HepG2 (cell line): ENCODE measurements around the gene RUNDC1. TPM values are rescaled to one million over a fixed set of nuclear protein-coding genes. Genes with fewer than 3 reads are reported as not detected.
A peak's percentile ranks its signal among the peaks of the same experiment; 100 is the strongest.

Experiments
- CEBPG ChIP-seq: IDR thresholded peaks from 2 replicates; pipeline ENCODE4 v1.6.1; 2016
- GTF2F1 ChIP-seq: fragments of 150-350 bp; IDR thresholded peaks from 2 replicates; pipeline ENCODE4 v1.6.1; 2014; ENCODE audit warnings: low read length
- KAT2B ChIP-seq: fragments of 150-350 bp; IDR thresholded peaks from 2 replicates; pipeline ENCODE4 v1.6.1; 2014; ENCODE audit warnings: low read depth, low read length, borderline replicate concordance
- MTF2 ChIP-seq: sonication (generic); formaldehyde crosslinking; IDR thresholded peaks from 2 replicates; pipeline ENCODE4 v1.5.0; 2020; ENCODE audit warnings: missing genetic modification reagents, borderline replicate concordance
- SIX4 ChIP-seq: sonication (generic); formaldehyde crosslinking; IDR thresholded peaks from 2 replicates; pipeline ENCODE4 v1.4.0; 2020; ENCODE audit warnings: missing genetic modification reagents
- U2AF1 ChIP-seq: fragments of 200-400 bp; formaldehyde crosslinking; optimal IDR thresholded peaks from 2 replicates; pipeline ENCODE3; 2017; ENCODE audit warnings: mild to moderate bottlenecking, low read depth, low read length
- ZNF282 ChIP-seq: fragments of 450-650 bp; IDR thresholded peaks from 2 replicates; pipeline ENCODE4 v1.6.1; 2018; ENCODE audit not compliant: partially characterized antibody
- ZNF703 ChIP-seq: sonication (generic); formaldehyde crosslinking; IDR thresholded peaks from 2 replicates; pipeline ENCODE4 v1.5.1; 2020; ENCODE audit warnings: missing genetic modification reagents, mild to moderate bottlenecking, moderate library complexity, borderline replicate concordance
- ZSCAN22 ChIP-seq: sonication (generic); formaldehyde crosslinking; IDR thresholded peaks from 2 replicates; pipeline ENCODE4 v1.4.0; 2020; ENCODE audit warnings: mild to moderate bottlenecking, missing genetic modification reagents
- polyA plus RNA-seq, 8 experiments: library from polyadenylated mRNA; depleted of rRNA in 3 of 8; stranded (reverse) in 7 of 8; unstranded in 1 of 8; fragments of >200 nt; fragmentation: Illumina TruSeq in 4 of 8; extraction: Trizol in 4 of 8; gene quantifications; 2 replicates each; pipeline versions ENCODE4 v1.2.1 to v1.2.3, GENCODE V29; 2011 to 2016; ENCODE audit warnings: low read depth in 4 of 8, missing spikeins in 1 of 8, mixed read lengths in 1 of 8; ENCODE audit not compliant: insufficient read depth in 1 of 8
- total RNA-seq, 5 experiments: library from RNA; depleted of rRNA; stranded (reverse); fragments of >200 nt; fragmentation: Illumina TruSeq; extraction: Trizol; gene quantifications; 2 replicates each; pipeline ENCODE4 v1.2.3, GENCODE V29; 2016; ENCODE audit warnings: low read depth in 1 of 5
- TF ChIP-seq, protein P1 (sequence below): sonication (generic); formaldehyde crosslinking; IDR thresholded peaks from 2 replicates; pipeline ENCODE4 v1.5.0; 2020; ENCODE audit warnings: mild to moderate bottlenecking, missing genetic modification reagents
- TF ChIP-seq, protein P2 (sequence below): sonication (generic); formaldehyde crosslinking; IDR thresholded peaks from 2 replicates; pipeline ENCODE4 v1.4.0; 2020; ENCODE audit warnings: missing genetic modification reagents
- TF ChIP-seq, protein P3 (sequence below): sonication (generic); formaldehyde crosslinking; IDR thresholded peaks from 2 replicates; pipeline ENCODE4 v1.4.0; 2020; ENCODE audit warnings: missing genetic modification reagents

The RUNDC1 gene
- total and polyA plus RNA-seq, 2 of the 13 experiments (the other 11 are each of a cell fraction or from before 2014, with no cell fraction given), result 10.3 to 11.4 TPM

DNA sequence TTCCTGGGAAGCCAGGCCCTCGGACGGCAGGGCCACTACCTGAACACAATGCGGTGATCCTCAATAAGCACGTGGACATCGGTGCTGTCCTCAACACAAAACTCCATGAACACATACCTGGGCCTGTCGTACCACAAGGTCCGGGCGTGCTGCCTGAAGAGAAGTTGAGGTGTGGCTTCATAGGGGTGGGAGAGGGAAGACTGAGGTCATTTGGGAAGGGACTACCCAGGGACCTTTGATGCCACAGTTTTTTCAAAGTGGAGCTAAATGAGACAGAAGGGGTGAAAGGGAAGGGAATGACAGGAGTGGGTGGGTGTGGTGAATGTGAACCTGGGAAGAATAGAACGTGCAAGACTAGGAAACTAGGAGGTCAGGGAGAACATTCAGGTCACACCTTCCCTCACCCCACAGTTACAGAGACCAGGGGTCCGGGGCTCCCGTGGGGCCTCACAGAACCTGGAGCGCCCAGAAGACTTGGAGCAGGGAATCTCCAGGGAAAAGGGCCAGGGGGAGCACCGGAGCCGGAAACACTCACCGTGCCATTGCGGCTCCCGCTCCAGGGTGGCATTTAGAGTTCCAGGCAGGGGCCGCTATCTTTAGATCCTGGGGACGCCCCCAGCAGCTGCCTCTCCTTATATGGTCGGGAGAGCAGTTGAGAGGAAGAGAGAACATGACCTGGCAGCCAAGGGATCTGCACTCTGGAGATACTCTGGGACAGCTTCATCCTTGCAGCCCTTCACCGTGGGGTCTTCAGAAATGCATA lies 673 bp upstream of the RUNDC1 start, which contains the start of gene PTGES3L (continued):
- TF ChIP-seq, protein P1, sequence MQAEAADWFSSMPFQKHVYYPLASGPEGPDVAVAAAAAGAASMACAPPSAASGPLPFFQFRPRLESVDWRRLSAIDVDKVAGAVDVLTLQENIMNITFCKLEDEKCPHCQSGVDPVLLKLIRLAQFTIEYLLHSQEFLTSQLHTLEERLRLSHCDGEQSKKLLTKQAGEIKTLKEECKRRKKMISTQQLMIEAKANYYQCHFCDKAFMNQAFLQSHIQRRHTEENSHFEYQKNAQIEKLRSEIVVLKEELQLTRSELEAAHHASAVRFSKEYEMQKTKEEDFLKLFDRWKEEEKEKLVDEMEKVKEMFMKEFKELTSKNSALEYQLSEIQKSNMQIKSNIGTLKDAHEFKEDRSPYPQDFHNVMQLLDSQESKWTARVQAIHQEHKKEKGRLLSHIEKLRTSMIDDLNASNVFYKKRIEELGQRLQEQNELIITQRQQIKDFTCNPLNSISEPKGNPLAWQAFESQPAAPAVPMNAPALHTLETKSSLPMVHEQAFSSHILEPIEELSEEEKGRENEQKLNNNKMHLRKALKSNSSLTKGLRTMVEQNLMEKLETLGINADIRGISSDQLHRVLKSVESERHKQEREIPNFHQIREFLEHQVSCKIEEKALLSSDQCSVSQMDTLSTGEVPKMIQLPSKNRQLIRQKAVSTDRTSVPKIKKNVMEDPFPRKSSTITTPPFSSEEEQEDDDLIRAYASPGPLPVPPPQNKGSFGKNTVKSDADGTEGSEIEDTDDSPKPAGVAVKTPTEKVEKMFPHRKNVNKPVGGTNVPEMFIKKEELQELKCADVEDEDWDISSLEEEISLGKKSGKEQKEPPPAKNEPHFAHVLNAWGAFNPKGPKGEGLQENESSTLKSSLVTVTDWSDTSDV (CRISPR knock-in tag), result peak; percentile 73; the same call in 1 of the 2 replicates
- TF ChIP-seq, protein P2, sequence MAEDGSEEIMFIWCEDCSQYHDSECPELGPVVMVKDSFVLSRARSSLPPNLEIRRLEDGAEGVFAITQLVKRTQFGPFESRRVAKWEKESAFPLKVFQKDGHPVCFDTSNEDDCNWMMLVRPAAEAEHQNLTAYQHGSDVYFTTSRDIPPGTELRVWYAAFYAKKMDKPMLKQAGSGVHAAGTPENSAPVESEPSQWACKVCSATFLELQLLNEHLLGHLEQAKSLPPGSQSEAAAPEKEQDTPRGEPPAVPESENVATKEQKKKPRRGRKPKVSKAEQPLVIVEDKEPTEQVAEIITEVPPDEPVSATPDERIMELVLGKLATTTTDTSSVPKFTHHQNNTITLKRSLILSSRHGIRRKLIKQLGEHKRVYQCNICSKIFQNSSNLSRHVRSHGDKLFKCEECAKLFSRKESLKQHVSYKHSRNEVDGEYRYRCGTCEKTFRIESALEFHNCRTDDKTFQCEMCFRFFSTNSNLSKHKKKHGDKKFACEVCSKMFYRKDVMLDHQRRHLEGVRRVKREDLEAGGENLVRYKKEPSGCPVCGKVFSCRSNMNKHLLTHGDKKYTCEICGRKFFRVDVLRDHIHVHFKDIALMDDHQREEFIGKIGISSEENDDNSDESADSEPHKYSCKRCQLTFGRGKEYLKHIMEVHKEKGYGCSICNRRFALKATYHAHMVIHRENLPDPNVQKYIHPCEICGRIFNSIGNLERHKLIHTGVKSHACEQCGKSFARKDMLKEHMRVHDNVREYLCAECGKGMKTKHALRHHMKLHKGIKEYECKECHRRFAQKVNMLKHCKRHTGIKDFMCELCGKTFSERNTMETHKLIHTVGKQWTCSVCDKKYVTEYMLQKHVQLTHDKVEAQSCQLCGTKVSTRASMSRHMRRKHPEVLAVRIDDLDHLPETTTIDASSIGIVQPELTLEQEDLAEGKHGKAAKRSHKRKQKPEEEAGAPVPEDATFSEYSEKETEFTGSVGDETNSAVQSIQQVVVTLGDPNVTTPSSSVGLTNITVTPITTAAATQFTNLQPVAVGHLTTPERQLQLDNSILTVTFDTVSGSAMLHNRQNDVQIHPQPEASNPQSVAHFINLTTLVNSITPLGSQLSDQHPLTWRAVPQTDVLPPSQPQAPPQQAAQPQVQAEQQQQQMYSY, result peak; percentile 83
- TF ChIP-seq KAT2B (no peak), ZNF282 (no peak), GTF2F1 (no peak), SIX4 (CRISPR knock-in tag) (no peak), ZNF703 (CRISPR knock-in tag) (no peak), ZSCAN22 (no peak), MTF2 (CRISPR knock-in tag) (peak; percentile 3; the same call in 1 of the 2 replicates), CEBPG (no peak), U2AF1 (no peak)
- TF ChIP-seq, protein P3, sequence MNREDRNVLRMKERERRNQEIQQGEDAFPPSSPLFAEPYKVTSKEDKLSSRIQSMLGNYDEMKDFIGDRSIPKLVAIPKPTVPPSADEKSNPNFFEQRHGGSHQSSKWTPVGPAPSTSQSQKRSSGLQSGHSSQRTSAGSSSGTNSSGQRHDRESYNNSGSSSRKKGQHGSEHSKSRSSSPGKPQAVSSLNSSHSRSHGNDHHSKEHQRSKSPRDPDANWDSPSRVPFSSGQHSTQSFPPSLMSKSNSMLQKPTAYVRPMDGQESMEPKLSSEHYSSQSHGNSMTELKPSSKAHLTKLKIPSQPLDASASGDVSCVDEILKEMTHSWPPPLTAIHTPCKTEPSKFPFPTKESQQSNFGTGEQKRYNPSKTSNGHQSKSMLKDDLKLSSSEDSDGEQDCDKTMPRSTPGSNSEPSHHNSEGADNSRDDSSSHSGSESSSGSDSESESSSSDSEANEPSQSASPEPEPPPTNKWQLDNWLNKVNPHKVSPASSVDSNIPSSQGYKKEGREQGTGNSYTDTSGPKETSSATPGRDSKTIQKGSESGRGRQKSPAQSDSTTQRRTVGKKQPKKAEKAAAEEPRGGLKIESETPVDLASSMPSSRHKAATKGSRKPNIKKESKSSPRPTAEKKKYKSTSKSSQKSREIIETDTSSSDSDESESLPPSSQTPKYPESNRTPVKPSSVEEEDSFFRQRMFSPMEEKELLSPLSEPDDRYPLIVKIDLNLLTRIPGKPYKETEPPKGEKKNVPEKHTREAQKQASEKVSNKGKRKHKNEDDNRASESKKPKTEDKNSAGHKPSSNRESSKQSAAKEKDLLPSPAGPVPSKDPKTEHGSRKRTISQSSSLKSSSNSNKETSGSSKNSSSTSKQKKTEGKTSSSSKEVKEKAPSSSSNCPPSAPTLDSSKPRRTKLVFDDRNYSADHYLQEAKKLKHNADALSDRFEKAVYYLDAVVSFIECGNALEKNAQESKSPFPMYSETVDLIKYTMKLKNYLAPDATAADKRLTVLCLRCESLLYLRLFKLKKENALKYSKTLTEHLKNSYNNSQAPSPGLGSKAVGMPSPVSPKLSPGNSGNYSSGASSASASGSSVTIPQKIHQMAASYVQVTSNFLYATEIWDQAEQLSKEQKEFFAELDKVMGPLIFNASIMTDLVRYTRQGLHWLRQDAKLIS (CRISPR knock-in tag), result no peak
